H1 (cell line): ENCODE results near the gene RNU1-4. TPM values are rescaled to one million over a fixed set of nuclear protein-coding genes. Genes with fewer than 3 reads are reported as not detected.
"Not testable (repeated sequence)": the region's sequence is repeated elsewhere in the genome, so short reads cannot be mapped to it uniquely, and the experiment has no call there.

Source experiments
- CTCF ChIA-PET: fragments of 300-600 bp; sonication (Branson Sonifier 250); formaldehyde crosslinking; loops from one replicate; lab custom pipeline; 2021; ENCODE audit not compliant: partially characterized antibody; lab: Charles Lee
- POLR2A ChIA-PET: fragments of 300-600 bp; sonication (Branson Sonifier 250); formaldehyde crosslinking; loops from one replicate; lab custom pipeline; 2021; ENCODE audit warnings: inconsistent platforms; ENCODE audit not compliant: partially characterized antibody; lab: Charles Lee
- DNase-seq, 2 experiments: peaks; one replicate each; pipeline versions ENCODE4 v3.0.0 to v3.0.0-alpha.2; 2010 to 2022; ENCODE audit warnings: low spot score in 2 of 2, low read depth in 1 of 2, mixed read lengths in 1 of 2
- FAIRE-seq: peaks from 2 replicates; lab custom pipeline; 2011; peaks lifted over from hg19 to GRCh38; lab: Jason Lieb, UNC
- H2AFZ ChIP-seq: 2 replicates; pipeline ENCODE4 v1.8.1; 2012; ENCODE audit warnings: low read length, inconsistent platforms
- H2AK5ac ChIP-seq: 2 replicates; pipeline ENCODE4 v1.6.1; 2013; ENCODE audit warnings: low read depth, low read length
- H2BK120ac ChIP-seq: replicated peaks from 2 replicates; pipeline ENCODE3; 2013; ENCODE audit warnings: low read depth, low read length, inconsistent platforms
- H2BK12ac ChIP-seq: 2 replicates; pipeline ENCODE4 v1.6.1; 2013; ENCODE audit warnings: low read depth, low read length
- H2BK15ac ChIP-seq: 2 replicates; pipeline ENCODE4 v1.6.1; 2013; ENCODE audit warnings: low read length
- H2BK20ac ChIP-seq: 2 replicates; pipeline ENCODE4 v1.6.1; 2013; ENCODE audit warnings: low read length
- H2BK5ac ChIP-seq: 2 replicates; pipeline ENCODE4 v1.6.1; 2013; ENCODE audit warnings: low read depth, low read length
- H3K14ac ChIP-seq: 2 replicates; pipeline ENCODE4 v1.6.1; 2013; ENCODE audit warnings: inconsistent platforms; ENCODE audit not compliant: insufficient read length
- H3K18ac ChIP-seq: 2 replicates; pipeline ENCODE4 v1.6.1; 2013; ENCODE audit warnings: low read length; ENCODE audit errors: extremely low read depth
- H3K23ac ChIP-seq: 2 replicates; pipeline ENCODE4 v1.6.1; 2013; ENCODE audit warnings: inconsistent platforms; ENCODE audit not compliant: insufficient read length
- H3K23me2 ChIP-seq: 2 replicates; pipeline ENCODE4 v1.6.1; 2013; ENCODE audit warnings: low read depth, low read length
- H3K27ac ChIP-seq: 2 replicates; pipeline ENCODE4 v1.6.1; 2011; ENCODE audit warnings: low read depth, low read length, inconsistent platforms
- H3K27me3 ChIP-seq, 4 experiments: replicated peaks in 1 of 4; 1 replicate in 1 of 4; 2 replicates in 3 of 4; pipeline versions ENCODE4 v1.6.1 to v1.8.1; 2011 to 2013; ENCODE audit warnings: low read length in 3 of 4, mild to moderate bottlenecking in 3 of 4, inconsistent platforms in 2 of 4, mixed read lengths in 2 of 4, moderate library complexity in 1 of 4; ENCODE audit not compliant: control insufficient read depth in 3 of 4, insufficient read depth in 3 of 4; ENCODE audit errors: extremely low read depth in 1 of 4
- H3K36me3 ChIP-seq, 4 experiments: 2 replicates each; pipeline versions ENCODE4 v1.6.1 to v1.8.1; 2011 to 2013; ENCODE audit warnings: mild to moderate bottlenecking in 4 of 4, low read length in 3 of 4, moderate library complexity in 2 of 4, control low read depth in 1 of 4, inconsistent platforms in 1 of 4; ENCODE audit not compliant: insufficient read depth in 4 of 4, control insufficient read depth in 2 of 4
- H3K4ac ChIP-seq: replicated peaks from 2 replicates; pipeline ENCODE3; 2013; ENCODE audit warnings: low read length, low read depth, mixed read lengths, inconsistent platforms; ENCODE audit not compliant: insufficient read length
- H3K4me1 ChIP-seq, 4 experiments: replicated peaks in 1 of 4; 1 replicate in 1 of 4; 2 replicates in 3 of 4; pipeline versions ENCODE4 v1.6.1 to v1.8.1; 2011 to 2013; ENCODE audit warnings: low read length in 3 of 4, inconsistent platforms in 2 of 4, mixed read lengths in 1 of 4; ENCODE audit not compliant: insufficient read depth in 4 of 4, control insufficient read depth in 3 of 4
- H3K4me2 ChIP-seq, 2 experiments: 2 replicates each; pipeline versions ENCODE4 v1.6.1 to v1.8.1; 2011 to 2013; ENCODE audit warnings: low read depth in 2 of 2, low read length in 2 of 2, control low read depth in 1 of 2, inconsistent platforms in 1 of 2, mild to moderate bottlenecking in 1 of 2; ENCODE audit not compliant: insufficient read depth in 1 of 2
- H3K4me3 ChIP-seq, 4 experiments: fragments of 200-600, 300-600 bp in 1 of 4; sonication (generic), shearing (Covaris generic), sonication (Bioruptor Twin) in 1 of 4; 2 replicates each; pipeline versions ENCODE4 v1.5.1 to v1.8.1; 2011 to 2016; ENCODE audit warnings: low read length in 4 of 4, low read depth in 3 of 4, control low read depth in 2 of 4, inconsistent platforms in 2 of 4, mild to moderate bottlenecking in 2 of 4, mixed read lengths in 1 of 4, moderate library complexity in 1 of 4; ENCODE audit not compliant: insufficient read depth in 2 of 4; ENCODE audit errors: extremely low read depth in 1 of 4
- H3K56ac ChIP-seq: replicated peaks from 2 replicates; pipeline ENCODE3; 2013; ENCODE audit warnings: low read depth, mild to moderate bottlenecking, mixed read lengths, low read length, inconsistent platforms; ENCODE audit not compliant: insufficient read length
- H3K79me1 ChIP-seq: 2 replicates; pipeline ENCODE4 v1.6.1; 2013; ENCODE audit warnings: low read depth, low read length, control low read depth
- H3K79me2 ChIP-seq, 2 experiments: 2 replicates each; pipeline versions ENCODE4 v1.6.1 to v1.8.1; 2012 to 2013; ENCODE audit warnings: low read length in 2 of 2, mild to moderate bottlenecking in 2 of 2, inconsistent platforms in 1 of 2; ENCODE audit not compliant: insufficient read depth in 2 of 2, control insufficient read depth in 1 of 2
- H3K9ac ChIP-seq, 4 experiments: replicated peaks in 1 of 4; 1 replicate in 1 of 4; 2 replicates in 3 of 4; pipeline versions ENCODE4 v1.6.1 to v1.8.1; 2011 to 2013; ENCODE audit warnings: low read depth in 3 of 4, low read length in 3 of 4, control low read depth in 2 of 4, mild to moderate bottlenecking in 2 of 4, moderate library complexity in 2 of 4, inconsistent platforms in 1 of 4; ENCODE audit errors: extremely low read depth in 1 of 4
- H3K9me3 ChIP-seq, 2 experiments: 2 replicates each; pipeline versions ENCODE4 v1.6.1 to v1.8.1; 2012 to 2013; ENCODE audit warnings: mild to moderate bottlenecking in 2 of 2, moderate library complexity in 2 of 2, control low read depth in 1 of 2, inconsistent platforms in 1 of 2, low read depth in 1 of 2, low read length in 1 of 2, mixed read lengths in 1 of 2; ENCODE audit not compliant: insufficient read depth in 2 of 2
- H4K20me1 ChIP-seq, 2 experiments: replicated peaks in 1 of 2; 2 replicates each; pipeline versions ENCODE3 to v1.8.1; 2011 to 2013; ENCODE audit warnings: inconsistent platforms in 2 of 2, low read length in 2 of 2, mild to moderate bottlenecking in 1 of 2; ENCODE audit not compliant: insufficient read depth in 2 of 2, control insufficient read depth in 1 of 2
- H4K5ac ChIP-seq: 2 replicates; pipeline ENCODE4 v1.6.1; 2013; ENCODE audit warnings: low read length, low read depth, mixed read lengths, inconsistent platforms; ENCODE audit not compliant: insufficient read length
- H4K8ac ChIP-seq: 2 replicates; pipeline ENCODE4 v1.8.0; 2013; ENCODE audit warnings: mild to moderate bottlenecking, moderate library complexity, low read length, inconsistent platforms; ENCODE audit not compliant: insufficient read depth; ENCODE audit errors: extremely low read depth
- H4K91ac ChIP-seq: replicated peaks from 2 replicates; pipeline ENCODE3; 2013; ENCODE audit warnings: low read length, mixed read lengths, inconsistent platforms; ENCODE audit not compliant: insufficient read length
- WGBS, 2 experiments: shearing (Covaris generic) in 1 of 2; methylation state at CpG; one replicate each; pipeline versions ENCODE4 v1.1.6 to v1.1.7; 2013 to 2015; ENCODE audit warnings: low lambda C conversion rate in 2 of 2, mixed read lengths in 2 of 2, inconsistent platforms in 1 of 2, low coverage in 1 of 2, missing lambda C conversion rate in 1 of 2; ENCODE audit not compliant: insufficient replicate concordance in 2 of 2, insufficient coverage in 1 of 2, insufficient read length in 1 of 2; ENCODE audit errors: extremely low coverage in 1 of 2, missing lambda C conversion rate in 1 of 2; 5-methylcytosine and 5-hydroxymethylcytosine counted together
- polyA plus RNA-seq, 7 experiments: library from polyadenylated mRNA; depleted of rRNA in 3 of 7; stranded (reverse) in 5 of 7; unstranded in 2 of 7; fragments of >200 nt in 5 of 7; fragments of 200-250 nt in 2 of 7; gene quantifications; 1 replicate in 5 of 7; 2 replicates in 1 of 7; 4 replicates in 1 of 7; pipeline versions ENCODE4 v1.2.1 to v1.2.3, GENCODE V29; 2011 to 2013; ENCODE audit warnings: missing spikeins in 2 of 7, mixed read lengths in 2 of 7
- total RNA-seq: library from RNA; stranded (reverse); fragmentation: NEBNext Ultra II Directional; extraction: Animal tissue kit (Norgen Biotek cat#: 25700); gene quantifications from 2 replicates; pipeline ENCODE4 v1.2.1, GENCODE V29; 2021

Gene RNU1-4
- total and polyA plus RNA-seq, 2 of the 8 experiments (the other 6 are each of a cell fraction or from before 2014, with no cell fraction given), result 145 to 1,303 TPM

- 90% methylated on average over 9 of the region's 9 CpGs; no CpG with 5 or more reads in 1 of the 2 experiments for WGBS, 2 experiments
- CTCF ChIA-PET, FAIRE-seq: not testable (repeated sequence)
Measured at GRCh38 chr1:16766689-16767256, 26.5 kb downstream of the RNU1-4 start.

GRCh38 chr1:16770139-16770759 lies 29.9 kb downstream of the RNU1-4 start:
- H3K4ac ChIP-seq, H4K5ac ChIP-seq, H3K9ac ChIP-seq, H3K36me3 ChIP-seq, H2BK12ac ChIP-seq, H2AK5ac ChIP-seq, H3K18ac ChIP-seq, H3K79me1 ChIP-seq, H3K4me1 ChIP-seq, CTCF ChIA-PET, H3K23me2 ChIP-seq, H3K79me2 ChIP-seq, FAIRE-seq, H4K20me1 ChIP-seq, H3K4me3 ChIP-seq, H3K23ac ChIP-seq, H3K9me3 ChIP-seq, H3K56ac ChIP-seq, H2AFZ ChIP-seq, DNase-seq, H3K27me3 ChIP-seq, H4K91ac ChIP-seq, H3K4me2 ChIP-seq, H2BK120ac ChIP-seq, H2BK5ac ChIP-seq, H3K14ac ChIP-seq, POLR2A ChIA-PET, H2BK20ac ChIP-seq, H4K8ac ChIP-seq, H3K27ac ChIP-seq, H2BK15ac ChIP-seq: not testable (repeated sequence)
- 89% methylated on average over 5 of the region's 5 CpGs; no CpG with 5 or more reads in 1 of the 2 experiments for WGBS, 2 experiments

More at GRCh38 chr1:16766689-16767256, 26.5 kb downstream of the RNU1-4 start:
- H2BK20ac ChIP-seq, POLR2A ChIA-PET, H3K36me3 ChIP-seq, H4K20me1 ChIP-seq, H4K5ac ChIP-seq, H4K91ac ChIP-seq, H2BK120ac ChIP-seq, H3K18ac ChIP-seq, H3K79me2 ChIP-seq, DNase-seq, H3K27ac ChIP-seq, H3K79me1 ChIP-seq, H3K14ac ChIP-seq, H4K8ac ChIP-seq, H2AK5ac ChIP-seq, H3K9ac ChIP-seq, H3K4me2 ChIP-seq, H3K23ac ChIP-seq, H3K23me2 ChIP-seq, H3K56ac ChIP-seq, H2BK15ac ChIP-seq, H3K4ac ChIP-seq, H2BK12ac ChIP-seq, H2AFZ ChIP-seq, H2BK5ac ChIP-seq, H3K4me1 ChIP-seq, H3K9me3 ChIP-seq, H3K27me3 ChIP-seq, H3K4me3 ChIP-seq: not testable (repeated sequence)
